Gastroesophageal sphincter (tissue), 4 donors: ENCODE results near the gene CNIH2. TPM values are rescaled to one million over a fixed set of nuclear protein-coding genes. Genes with fewer than 3 reads are reported as not detected.
A peak's percentile ranks its signal among the peaks of the same experiment; 100 is the strongest.

Experiments
- ATAC-seq: fragments of 150-250 bp; one replicate; pipeline ENCODE4 v1.9.1; 2016; ENCODE audit warnings: mild to moderate bottlenecking, moderate library complexity
- H3K27ac ChIP-seq, 4 donors: fragments of 200-600 bp; sonication (generic) in 3 of 4; 1 replicate in 3 of 4; 2 replicates in 1 of 4; pipeline ENCODE4 v1.5.1; 2016 to 2019
- H3K27me3 ChIP-seq: fragments of 200-600 bp; sonication (generic); one replicate; pipeline ENCODE4 v1.5.1; 2019
- H3K36me3 ChIP-seq, 2 donors: fragments of 200-600 bp; sonication (generic); one replicate each; pipeline ENCODE4 v1.5.1; 2019; ENCODE audit warnings: control low read depth in 1 of 2
- H3K4me1 ChIP-seq, 3 donors: fragments of 200-600 bp; sonication (generic); 1 replicate in 2 of 3; 2 replicates in 1 of 3; pipeline ENCODE4 v1.5.1; 2016 to 2019; ENCODE audit warnings: control low read depth in 2 of 3
- H3K4me3 ChIP-seq, 2 donors: fragments of 200-600 bp; sonication (generic); one replicate each; pipeline ENCODE4 v1.5.1; 2019; ENCODE audit warnings: mild to moderate bottlenecking in 1 of 2, moderate library complexity in 1 of 2
- H3K9me3 ChIP-seq, 3 donors: fragments of 200-600 bp; sonication (generic); one replicate each; pipeline ENCODE4 v1.5.1; 2017 to 2019; ENCODE audit warnings: control low read depth in 2 of 3
- EP300 ChIP-seq: sonication (generic); formaldehyde crosslinking; IDR thresholded peaks from one replicate; pipeline ENCODE4 v1.6.1; 2017; ENCODE audit warnings: antibody characterized with exemption, mild to moderate bottlenecking
- POLR2A ChIP-seq, 2 donors: fragments of 450-650 bp; IDR thresholded peaks; one replicate each; pipeline ENCODE4 v1.6.1; 2017; ENCODE audit warnings: antibody characterized with exemption in 2 of 2, mild to moderate bottlenecking in 2 of 2, moderate library complexity in 1 of 2
- POLR2AphosphoS5 ChIP-seq: sonication (generic); formaldehyde crosslinking; IDR thresholded peaks from one replicate; pipeline ENCODE4 v1.6.1; 2017; ENCODE audit warnings: antibody characterized with exemption
- WGBS, 2 donors: methylation state at CpG; one replicate each; pipeline ENCODE4 v1.1.5; 2018; ENCODE audit warnings: low coverage in 1 of 2; 5-methylcytosine and 5-hydroxymethylcytosine counted together
- total RNA-seq, 4 donors: library from RNA; depleted of rRNA; stranded (reverse); fragments of >200 nt; gene quantifications; one replicate each; pipeline ENCODE4 v1.1.0, GENCODE V29; 2016
- TF ChIP-seq, protein P1 (sequence below), 4 experiments: fragments of 200-600 bp in 2 of 4; fragments of 450-650 bp in 2 of 4; sonication (generic) in 1 of 4; IDR thresholded peaks; one replicate each; pipeline ENCODE4 v1.5.1; 2017 to 2019; ENCODE audit warnings: antibody characterized with exemption in 4 of 4, mild to moderate bottlenecking in 2 of 4, moderate library complexity in 2 of 4

The CNIH2 gene
- total RNA-seq, 4 donors from 2014 or later, result 1.1 TPM; not detected in 3

DNA sequence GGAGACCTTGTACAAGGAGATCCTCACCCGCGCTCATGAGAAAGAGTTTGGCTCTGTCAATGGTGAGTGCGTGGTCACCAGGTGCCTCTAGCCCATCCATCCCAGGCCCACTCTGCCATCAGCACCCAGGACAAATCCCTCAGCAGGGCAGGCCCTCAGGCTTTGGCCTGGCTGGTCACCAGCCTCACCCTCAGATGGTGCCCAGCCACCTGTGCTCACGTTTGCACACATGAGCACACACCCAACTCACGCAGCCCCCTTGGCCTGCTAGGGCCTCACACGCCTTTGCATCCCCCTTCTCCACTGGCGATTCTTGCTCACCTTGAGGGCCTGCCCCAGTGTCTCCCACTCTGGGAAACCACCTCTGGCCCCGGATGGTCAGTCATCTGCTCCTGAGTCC is 13.6 kb upstream of the CNIH2 start:
- Histone ChIP-seq H3K4me3 (no peak overlapping the region), H3K9me3 (no peaks in the 10 kb centered on the region), H3K27me3 (no peaks in the 10 kb centered on the region), H3K36me3 (peaks cover 0 to 69% of the 10 kb centered on the region in 2 donors), H3K27ac (peak overlapping the region in 2 of 4 donors; percentile 24 to 99), H3K4me1 (peaks cover 0 to 32% (median 12%) of the 10 kb centered on the region in 3 donors)
- WGBS, 2 donors, result 92 to 100% methylated on average over 3 to 5 of the region's 8 CpGs
- TF ChIP-seq EP300 (no peak), POLR2AphosphoS5 (no peak), POLR2A (IDR thresholded peaks at IDR 0.05) (no peak)
- TF ChIP-seq, protein P1, sequence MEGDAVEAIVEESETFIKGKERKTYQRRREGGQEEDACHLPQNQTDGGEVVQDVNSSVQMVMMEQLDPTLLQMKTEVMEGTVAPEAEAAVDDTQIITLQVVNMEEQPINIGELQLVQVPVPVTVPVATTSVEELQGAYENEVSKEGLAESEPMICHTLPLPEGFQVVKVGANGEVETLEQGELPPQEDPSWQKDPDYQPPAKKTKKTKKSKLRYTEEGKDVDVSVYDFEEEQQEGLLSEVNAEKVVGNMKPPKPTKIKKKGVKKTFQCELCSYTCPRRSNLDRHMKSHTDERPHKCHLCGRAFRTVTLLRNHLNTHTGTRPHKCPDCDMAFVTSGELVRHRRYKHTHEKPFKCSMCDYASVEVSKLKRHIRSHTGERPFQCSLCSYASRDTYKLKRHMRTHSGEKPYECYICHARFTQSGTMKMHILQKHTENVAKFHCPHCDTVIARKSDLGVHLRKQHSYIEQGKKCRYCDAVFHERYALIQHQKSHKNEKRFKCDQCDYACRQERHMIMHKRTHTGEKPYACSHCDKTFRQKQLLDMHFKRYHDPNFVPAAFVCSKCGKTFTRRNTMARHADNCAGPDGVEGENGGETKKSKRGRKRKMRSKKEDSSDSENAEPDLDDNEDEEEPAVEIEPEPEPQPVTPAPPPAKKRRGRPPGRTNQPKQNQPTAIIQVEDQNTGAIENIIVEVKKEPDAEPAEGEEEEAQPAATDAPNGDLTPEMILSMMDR (IDR thresholded peaks at IDR 0.05), result no peak
- no peak for ATAC-seq

DNA sequence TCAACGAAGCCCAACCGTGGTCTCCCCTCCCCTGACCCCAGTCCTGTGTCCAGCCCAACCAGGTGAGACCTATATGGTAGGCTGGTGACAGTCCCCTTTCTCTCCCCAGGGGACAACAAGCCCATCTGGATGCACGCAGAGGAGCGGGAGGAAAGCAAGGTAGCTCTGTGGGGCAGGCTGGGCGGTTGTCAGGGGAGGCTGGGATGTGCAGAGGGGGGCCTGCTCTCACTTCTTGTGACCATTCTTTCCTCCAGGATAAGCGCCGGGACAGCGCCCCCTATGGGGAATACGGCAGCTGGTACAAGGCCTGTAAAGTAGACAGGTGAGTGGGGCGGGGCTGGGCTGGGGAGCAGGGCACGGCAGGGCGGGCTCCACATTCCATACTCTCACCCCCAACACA is 13.1 kb upstream of the CNIH2 start:
- 100% methylated on average over 1 of the region's 12 CpGs; no CpG with 5 or more reads in 1 of the 2 donors for WGBS, 2 donors
- Histone ChIP-seq H3K27me3 (no peaks in the 10 kb centered on the region), H3K4me3 (no peak overlapping the region), H3K4me1 (peaks cover 0 to 33% (median 17%) of the 10 kb centered on the region in 3 donors), H3K36me3 (peaks cover 0 to 63% of the 10 kb centered on the region in 2 donors), H3K27ac (peak overlapping the region in 3 of 4 donors; percentile 24 to 99 (median 91)), H3K9me3 (no peaks in the 10 kb centered on the region)
- no peak for TF ChIP-seq POLR2AphosphoS5
- TF ChIP-seq, protein P1 (IDR thresholded peaks at IDR 0.05), result peak in 1 of 4 experiments; percentile 19
- TF ChIP-seq EP300, result no peak
- ATAC-seq, result no peak

DNA sequence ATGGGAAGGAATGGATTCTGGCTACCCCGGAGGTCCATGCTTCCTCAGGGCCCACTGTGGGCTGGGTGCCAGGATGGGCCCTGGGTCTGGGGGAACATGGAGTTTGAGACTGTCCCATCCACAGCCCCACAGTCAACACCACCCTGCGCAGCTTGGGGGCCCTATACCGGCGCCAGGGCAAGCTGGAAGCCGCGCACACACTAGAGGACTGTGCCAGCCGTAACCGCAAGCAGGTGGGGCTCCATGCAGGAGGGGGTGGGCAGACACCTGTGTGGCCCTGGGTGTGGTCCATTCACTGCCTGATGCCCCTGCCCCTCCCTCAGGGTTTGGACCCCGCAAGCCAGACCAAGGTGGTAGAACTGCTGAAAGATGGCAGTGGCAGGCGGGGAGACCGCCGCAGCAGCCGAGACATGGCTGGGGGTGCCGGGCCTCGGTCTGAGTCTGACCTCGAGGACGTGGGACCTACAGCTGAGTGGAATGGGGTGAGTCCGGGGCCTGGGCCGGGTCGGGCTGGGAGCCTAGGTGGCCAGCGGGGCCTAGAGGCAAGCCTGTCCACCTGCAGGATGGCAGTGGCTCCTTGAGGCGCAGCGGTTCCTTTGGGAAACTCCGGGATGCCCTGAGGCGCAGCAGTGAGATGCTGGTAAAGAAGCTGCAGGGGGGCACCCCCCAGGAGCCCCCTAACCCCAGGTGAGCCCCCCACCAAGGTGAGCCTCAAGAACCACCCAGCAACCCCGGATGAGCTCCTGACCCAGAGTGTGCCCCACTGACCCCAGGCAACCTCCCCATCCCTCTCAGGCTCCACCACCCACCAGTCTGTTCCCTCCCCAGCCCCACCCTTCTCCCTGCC is 12.2 kb upstream of the CNIH2 start:
- H3K27me3 ChIP-seq, result no peaks in the 10 kb centered on the region
- H3K4me1 ChIP-seq, result peaks cover 0 to 41% (median 22%) of the 10 kb centered on the region in 3 donors
- H3K36me3 ChIP-seq, result peaks cover 0 to 61% of the 10 kb centered on the region in 2 donors
- no peak for ATAC-seq
- H3K9me3 ChIP-seq, result no peaks in the 10 kb centered on the region
- TF ChIP-seq EP300 (no peak), POLR2AphosphoS5 (no peak), POLR2A (IDR thresholded peaks at IDR 0.05) (no peak)
- TF ChIP-seq, protein P1 (IDR thresholded peaks at IDR 0.05), result no peak
- 80% methylated on average over 1 of the region's 26 CpGs; no CpG with 5 or more reads in 1 of the 2 donors for WGBS, 2 donors
- H3K4me3 ChIP-seq, result no peak overlapping the region
- peak overlapping the region in 3 of 4 donors; percentile 91 to 100 (median 99) for H3K27ac ChIP-seq

DNA sequence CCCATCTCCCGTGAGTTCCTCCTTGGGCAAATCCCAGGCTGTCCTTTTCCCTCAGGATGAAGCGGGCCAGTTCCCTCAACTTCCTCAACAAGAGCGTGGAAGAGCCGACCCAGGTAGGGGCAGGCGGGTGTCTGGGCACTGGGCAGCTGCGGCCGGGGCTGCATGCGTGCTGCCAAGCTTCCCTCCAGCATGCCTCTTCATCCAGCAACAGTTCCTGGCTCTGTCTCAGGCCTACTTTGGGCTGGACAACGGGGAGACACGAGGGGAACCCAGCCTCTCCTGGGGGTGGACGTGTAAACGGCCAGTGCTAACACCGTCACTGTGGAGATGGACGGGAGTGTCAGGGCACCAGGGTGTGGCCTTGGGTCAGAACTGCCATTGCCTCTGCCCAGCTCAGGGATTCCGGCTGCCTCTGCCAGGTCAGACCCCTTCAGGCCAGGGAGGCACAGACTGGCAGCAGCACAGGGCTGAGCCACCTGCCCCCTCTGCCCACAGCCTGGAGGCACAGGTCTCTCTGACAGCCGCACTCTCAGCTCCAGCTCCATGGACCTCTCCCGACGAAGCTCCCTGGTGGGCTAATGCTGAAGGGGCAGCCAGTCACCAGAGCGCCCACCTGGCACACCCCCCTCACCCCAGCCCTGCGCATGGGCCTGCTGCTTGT is 11.5 kb upstream of the CNIH2 start:
- ATAC-seq, result no peak
- H3K36me3 ChIP-seq, result peaks cover 0 to 56% of the 10 kb centered on the region in 2 donors
- 20% methylated on average over 2 of the region's 20 CpGs; no CpG with 5 or more reads in 1 of the 2 donors for WGBS, 2 donors
- H3K27me3 ChIP-seq, result no peaks in the 10 kb centered on the region
- H3K4me1 ChIP-seq, result peaks cover 0 to 49% (median 22%) of the 10 kb centered on the region in 3 donors
- peak overlapping the region; percentile 72 to 89 for H3K4me3 ChIP-seq
- H3K9me3 ChIP-seq, result no peaks in the 10 kb centered on the region
- H3K27ac ChIP-seq, result peak overlapping the region; percentile 91 to 100 (median 96)
- TF ChIP-seq, protein P1 (IDR thresholded peaks at IDR 0.05), result no peak
